ENCODE measurements around the gene ADORA2A. TPM values are rescaled to one million over a fixed set of nuclear protein-coding genes. Genes with fewer than 3 reads are reported as not detected.

Gene ADORA2A
- total and polyA plus RNA-seq, 2 of the 8 experiments (the other 6 are each of a cell fraction or from before 2014, with no cell fraction given), result 7.1 to 20.3 TPM

DNA sequence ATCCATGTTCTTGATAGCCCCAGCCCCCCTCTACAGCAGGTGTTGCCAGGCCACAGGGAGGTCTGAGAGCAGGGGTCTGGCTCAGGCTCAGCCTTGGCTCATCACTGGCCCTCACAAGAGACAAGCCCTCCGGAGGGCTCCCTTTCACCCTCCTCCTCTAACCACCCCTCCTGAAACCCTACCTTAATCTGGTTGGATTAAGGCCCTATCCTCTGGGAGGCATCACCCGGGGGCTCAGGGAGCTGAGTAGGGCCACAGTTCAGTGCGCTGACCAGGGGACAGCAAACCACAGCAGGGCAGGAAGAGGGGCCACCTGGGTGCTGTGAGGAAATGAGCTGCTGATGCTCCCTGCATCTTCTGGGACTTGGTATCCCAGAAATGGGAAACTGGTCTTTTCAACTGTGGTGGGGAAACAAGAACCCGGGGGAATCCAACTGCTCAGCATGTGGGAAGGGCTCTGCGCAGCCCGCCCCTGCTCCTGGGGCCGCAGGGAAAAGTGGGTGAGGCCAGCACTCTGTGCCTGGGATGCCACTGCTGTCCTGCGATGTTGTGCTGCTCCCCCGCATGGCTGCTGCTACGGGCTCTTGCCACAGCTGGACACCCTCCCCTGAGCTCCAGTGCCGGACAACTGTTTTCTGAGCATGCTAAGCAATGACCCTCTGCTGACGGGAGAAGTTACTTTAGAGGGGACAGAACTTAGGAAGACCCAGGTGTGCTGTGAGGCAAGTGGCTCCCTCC lies 17.5 kb downstream of the ADORA2A start:
- no peak overlapping the region for H3K4ac ChIP-seq (replicated peaks; ENCODE audit: insufficient read length, low read depth, low read length)
- no peak overlapping the region for H3K4me2 ChIP-seq (ENCODE audit: insufficient read depth in 1 of 2, low read depth in 2 of 2, low read length in 2 of 2)
- POLR2A ChIA-PET (ENCODE audit: partially characterized antibody), result no interaction called here
- no peak overlapping the region for H2BK5ac ChIP-seq (ENCODE audit: low read depth, low read length)
- H4K91ac ChIP-seq (replicated peaks; ENCODE audit: insufficient read length, low read length), result no peak overlapping the region
- H3K14ac ChIP-seq (ENCODE audit: insufficient read length), result no peak overlapping the region
- H2BK15ac ChIP-seq (ENCODE audit: low read length), result no peak overlapping the region
- no peak overlapping the region for H2BK20ac ChIP-seq (ENCODE audit: low read length)
- H3K27ac ChIP-seq (ENCODE audit: low read depth, low read length), result no peak overlapping the region
- no peaks in the 10 kb centered on the region for H3K79me1 ChIP-seq (ENCODE audit: low read depth, low read length)
- H3K23me2 ChIP-seq (ENCODE audit: low read depth, low read length), result no peaks in the 10 kb centered on the region
- no peak overlapping the region for H2AFZ ChIP-seq (ENCODE audit: low read length)
- no peaks in the 10 kb centered on the region for H3K79me2 ChIP-seq (ENCODE audit: control insufficient read depth in 1 of 2, insufficient read depth in 2 of 2, low read length in 2 of 2)
- no peak overlapping the region for H2AK5ac ChIP-seq (ENCODE audit: low read depth, low read length)
- CTCF ChIA-PET (ENCODE audit: partially characterized antibody), result interaction anchor here (1.0 to 2.4 kb wide), 10 partner anchors 9 to 81 kb away, joined by 3 to 8 read pairs (median 4); no protein-coding TSS in a partner anchor
- DNase-seq (ENCODE audit: low read depth in 1 of 2, low spot score in 2 of 2) (no peak), FAIRE-seq (no peak)
- H3K4me3 ChIP-seq (ENCODE audit: extremely low read depth in 1 of 4, insufficient read depth in 2 of 4, low read depth in 3 of 4, low read length in 4 of 4), result no peak overlapping the region
- peaks cover 0 to 7% (median 5%) of the 10 kb centered on the region in 4 experiments; a peak in 4 of 7 replicates for H3K4me1 ChIP-seq (replicated peaks in 1 of 4; ENCODE audit: control insufficient read depth in 3 of 4, insufficient read depth in 4 of 4, low read length in 3 of 4)
- H2BK12ac ChIP-seq (ENCODE audit: low read depth, low read length), result no peak overlapping the region
- no peak overlapping the region for H4K8ac ChIP-seq (ENCODE audit: extremely low read depth, insufficient read depth, low read length)
- H3K18ac ChIP-seq (ENCODE audit: extremely low read depth, low read length), result no peak overlapping the region
- no peak overlapping the region for H3K23ac ChIP-seq (ENCODE audit: insufficient read length)
- no peaks in the 10 kb centered on the region for H4K20me1 ChIP-seq (replicated peaks in 1 of 2; ENCODE audit: control insufficient read depth in 1 of 2, insufficient read depth in 2 of 2, low read length in 2 of 2)
- no peak overlapping the region for H3K9ac ChIP-seq (replicated peaks in 1 of 4; ENCODE audit: extremely low read depth in 1 of 4, low read depth in 3 of 4, low read length in 3 of 4)
- H3K9me3 ChIP-seq (ENCODE audit: insufficient read depth in 2 of 2, low read depth in 1 of 2, low read length in 1 of 2), result no peaks in the 10 kb centered on the region
- no peaks in the 10 kb centered on the region for H3K36me3 ChIP-seq (ENCODE audit: control insufficient read depth in 2 of 4, insufficient read depth in 4 of 4, low read length in 3 of 4)
- no peaks in the 10 kb centered on the region for H3K27me3 ChIP-seq (replicated peaks in 1 of 4; ENCODE audit: control insufficient read depth in 3 of 4, extremely low read depth in 1 of 4, insufficient read depth in 3 of 4, low read length in 3 of 4)
- H3K56ac ChIP-seq (replicated peaks; ENCODE audit: insufficient read length, low read depth, low read length), result no peak overlapping the region
- no peak overlapping the region for H4K5ac ChIP-seq (ENCODE audit: insufficient read length, low read depth, low read length)
- H2BK120ac ChIP-seq (replicated peaks; ENCODE audit: low read depth, low read length), result no peak overlapping the region
- WGBS, 2 experiments (ENCODE audit: extremely low coverage in 1 of 2, insufficient coverage in 1 of 2, insufficient read length in 1 of 2, insufficient replicate concordance in 2 of 2, low coverage in 1 of 2, low lambda C conversion rate in 2 of 2, missing lambda C conversion rate in 1 of 2), result 81% methylated on average over 12 of the region's 12 CpGs; no CpG with 5 or more reads in 1 of the 2 experiments
- TF ChIP-seq EP300 (IDR thresholded peaks at IDR 0.05; ENCODE audit: borderline replicate concordance in 1 of 2, low read depth in 2 of 2, low read length in 2 of 2) (peak in 1 of 2 experiments; percentile 87; a peak in 1 of 3 replicates), BCL11A (IDR thresholded peaks at IDR 0.05; ENCODE audit: low read depth in 2 of 2, low read length in 2 of 2) (no peak), SP2 (IDR thresholded peaks at IDR 0.05; ENCODE audit: low read length) (no peak), CEBPB (IDR thresholded peaks at IDR 0.05; ENCODE audit: low read depth, low read length) (no peak), RFX5 (IDR thresholded peaks at IDR 0.05; ENCODE audit: borderline replicate concordance, low read depth, low read length) (no peak)
